Measurements from ENCODE around the gene PRB2.
"Not testable (repeated sequence)": the region's sequence is repeated elsewhere in the genome, so short reads cannot be mapped to it uniquely, and the experiment has no call there.

PRB2 gene

GRCh38 chr12:11361151-11361550, 34.2 kb downstream of the PRB2 start:
- Histone ChIP-seq H3K27ac (no peak overlapping the region), H3K4me3 (no peak overlapping the region), H3K36me3 (no peaks in the 10 kb centered on the region), H3K4me1 (no peaks in the 10 kb centered on the region), H3K27me3 (no peaks in the 10 kb centered on the region), H3K9ac (no peak overlapping the region), H3K9me3 (replicated peaks in 1 of 11) (no peaks in the 10 kb centered on the region; a peak in 1 of 22 replicates), H3K4me2 (no peak overlapping the region), H4K20me1 (no peaks in the 10 kb centered on the region)
- TF ChIP-seq Cebpa-rat (IDR thresholded peaks at IDR 0.05), result no peak

DNA sequence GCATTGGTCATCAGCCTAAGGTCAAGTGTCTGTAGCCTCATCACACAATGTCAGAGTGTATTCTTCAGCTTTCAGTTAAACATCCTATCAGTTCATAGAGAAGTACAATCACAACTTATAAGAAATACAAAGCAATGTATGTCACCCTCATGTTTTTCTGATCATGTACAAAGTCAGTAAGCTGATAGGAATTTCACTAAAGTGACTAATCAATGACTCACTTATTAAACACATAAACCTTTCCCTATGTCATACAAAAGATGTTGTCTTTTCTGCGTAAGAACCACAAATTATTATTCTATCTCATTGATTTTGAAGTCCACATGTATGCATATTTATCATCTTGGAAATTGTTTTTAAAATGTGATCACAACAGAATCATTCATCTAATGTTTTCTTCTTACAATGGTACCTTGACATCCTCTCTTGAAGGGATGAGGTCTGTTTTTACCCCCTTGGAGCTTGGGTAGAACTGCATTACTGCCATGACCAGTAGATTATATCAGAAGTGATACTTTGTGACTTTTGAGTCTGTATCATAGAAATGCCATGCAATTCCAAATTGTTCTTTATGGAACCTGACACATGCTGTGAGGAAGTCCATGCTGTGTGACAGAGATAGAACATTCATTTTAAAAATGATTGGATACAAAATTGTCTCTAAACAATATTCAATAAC, 35.0 kb downstream of the PRB2 start:
- H3K27me3 ChIP-seq; H3K9ac ChIP-seq; H3K9me3 ChIP-seq (replicated peaks in 1 of 11); H3K4me3 ChIP-seq; H4K20me1 ChIP-seq; H3K4me1 ChIP-seq; H3K27ac ChIP-seq; H3K4me2 ChIP-seq; H3K36me3 ChIP-seq: not testable (repeated sequence)

DNA sequence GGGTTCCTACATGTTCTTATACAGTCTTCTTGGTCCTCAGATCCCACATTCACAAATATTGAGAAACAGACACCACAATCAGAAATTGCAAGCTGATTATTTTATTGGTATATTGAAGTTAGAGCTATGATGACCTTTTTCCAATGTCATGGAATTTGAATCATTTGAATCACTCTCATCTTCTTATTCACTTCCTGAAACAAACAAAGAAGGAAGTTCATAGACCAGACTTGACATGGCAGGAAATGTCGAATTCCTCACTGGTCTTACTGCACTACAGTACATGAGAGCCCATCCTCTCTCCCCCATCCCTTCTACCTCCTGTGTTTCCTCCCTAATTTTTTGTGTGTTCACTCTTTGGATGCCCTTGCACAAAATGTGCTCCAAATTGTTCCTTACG, 43.6 kb downstream of the PRB2 start:
- Histone ChIP-seq H3K4me1 (peaks cover 0 to 12% (median 5%) of the 10 kb centered on the region in 10 experiments; a peak in 9 of 20 replicates), H3K27me3 (peaks cover 6 to 13% (median 11%) of the 10 kb centered on the region in 11 experiments; a peak in 19 of 22 replicates)
- H3K36me3 ChIP-seq; H3K4me2 ChIP-seq; H3K4me3 ChIP-seq; H4K20me1 ChIP-seq; H3K9me3 ChIP-seq (replicated peaks in 1 of 11); H3K27ac ChIP-seq; H3K9ac ChIP-seq: not testable (repeated sequence)

DNA sequence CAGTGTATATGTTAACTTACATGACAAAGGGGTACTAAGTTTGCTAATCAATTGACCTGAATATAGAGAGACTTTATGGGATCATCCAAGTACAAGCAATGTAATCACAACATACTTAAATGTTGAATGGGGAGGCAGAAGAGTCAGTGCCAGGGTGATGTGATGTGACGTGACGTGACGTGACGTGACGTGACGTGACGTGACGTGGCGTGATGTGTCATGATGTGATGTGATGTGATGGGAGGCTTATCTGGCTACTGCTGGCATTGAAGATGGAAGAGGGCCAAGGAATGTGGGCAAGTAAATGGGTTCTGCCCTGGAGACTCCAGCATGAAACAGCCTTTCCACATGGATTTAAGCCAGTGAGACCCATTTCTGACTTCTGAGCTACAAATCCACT, 46.9 kb downstream of the PRB2 start:
- no peak overlapping the region for H3K27ac ChIP-seq
- H3K4me2 ChIP-seq, result peak overlapping the region in 4 of 11 experiments; percentile 7 to 22 (median 16); a peak in 3 of 22 replicates
- H3K4me3 ChIP-seq, result no peak overlapping the region

DNA sequence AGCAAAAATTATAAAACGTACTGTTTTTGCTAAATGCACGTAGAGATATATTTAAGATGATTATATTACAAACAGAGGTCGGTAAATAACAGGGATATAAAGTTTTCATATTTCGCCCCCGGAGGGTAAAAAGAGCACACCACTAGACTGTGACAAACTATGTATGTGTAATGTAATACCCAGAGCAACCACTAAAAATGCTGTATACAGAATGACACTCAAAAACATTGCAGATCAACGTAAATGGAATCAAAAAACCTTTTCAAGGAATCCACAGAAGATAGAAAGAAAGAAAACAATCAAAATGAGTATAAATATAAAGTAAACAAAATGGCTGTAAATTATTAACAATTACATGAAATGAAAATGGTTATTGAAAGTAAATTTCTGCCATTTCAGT, 47.6 kb downstream of the PRB2 start:
- Histone ChIP-seq H3K27me3 (no peaks in the 10 kb centered on the region), H3K9me3 (replicated peaks in 1 of 11) (peaks cover 0 to 8% (median 0%) of the 10 kb centered on the region in 11 experiments; a peak in 3 of 22 replicates), H3K27ac (no peak overlapping the region), H3K4me1 (peaks cover 0 to 7% (median 0%) of the 10 kb centered on the region in 10 experiments; a peak in 5 of 20 replicates), H3K4me2 (no peak overlapping the region), H3K4me3 (no peak overlapping the region), H3K9ac (no peak overlapping the region), H3K36me3 (no peaks in the 10 kb centered on the region), H4K20me1 (no peaks in the 10 kb centered on the region)
- TF ChIP-seq Cebpa-rat (IDR thresholded peaks at IDR 0.05), result no peak

More for the DNA sequence above, 46.9 kb downstream of the PRB2 start:
- no peak for TF ChIP-seq Cebpa-rat (IDR thresholded peaks at IDR 0.05)
- Histone ChIP-seq H3K36me3 (no peaks in the 10 kb centered on the region), H3K4me1 (peaks cover 0 to 7% (median 0%) of the 10 kb centered on the region in 10 experiments; a peak in 5 of 20 replicates), H3K9ac (no peak overlapping the region), H3K27me3 (peaks cover 0 to under 1% (median under 1%) of the 10 kb centered on the region in 11 experiments; a peak in 4 of 22 replicates), H4K20me1 (no peaks in the 10 kb centered on the region), H3K9me3 (replicated peaks in 1 of 11) (peaks cover 0 to 8% (median 0%) of the 10 kb centered on the region in 11 experiments; a peak in 3 of 22 replicates)

DNA sequence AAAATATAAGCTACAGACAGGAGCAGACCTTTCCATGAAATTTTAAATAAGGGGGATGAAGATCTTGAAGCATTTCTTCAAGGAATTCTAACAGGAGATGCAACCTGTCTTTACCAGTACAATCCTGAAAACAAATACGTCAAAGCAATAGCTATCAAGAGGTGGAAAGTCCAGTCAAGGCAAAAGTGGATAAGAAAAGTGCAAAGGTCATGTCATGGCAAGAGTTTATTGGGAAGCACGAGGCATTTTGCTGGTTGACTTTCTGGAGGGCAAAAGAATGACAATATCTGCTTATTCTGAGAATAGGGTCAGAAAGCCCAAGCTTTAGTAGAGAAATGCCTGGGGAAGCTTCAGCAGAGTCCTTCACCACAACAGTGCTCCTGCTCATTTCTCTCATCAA, 50.9 kb downstream of the PRB2 start:
- no peak for TF ChIP-seq Cebpa-rat (IDR thresholded peaks at IDR 0.05)
- Histone ChIP-seq H3K27me3 (no peaks in the 10 kb centered on the region), H3K4me2 (no peak overlapping the region)

More for the DNA sequence above, 50.9 kb downstream of the PRB2 start:
- no peak overlapping the region for H3K27ac ChIP-seq
- H3K36me3 ChIP-seq, result no peaks in the 10 kb centered on the region
- no peaks in the 10 kb centered on the region for H4K20me1 ChIP-seq
- H3K4me3 ChIP-seq, result no peak overlapping the region
- peaks cover 0 to 7% (median 0%) of the 10 kb centered on the region in 10 experiments; a peak in 5 of 20 replicates for H3K4me1 ChIP-seq
- H3K9me3 ChIP-seq (replicated peaks in 1 of 11), result peaks cover 0 to 11% (median 0%) of the 10 kb centered on the region in 11 experiments; a peak in 6 of 22 replicates
- no peak overlapping the region for H3K9ac ChIP-seq

Measured in BLaER1 treated with 17β-estradiol and CSF1 and Interleukin-3, amounts not matched to agents 10 nM and 100 nM (cell line).